ENCODE data around the gene TIMP2. TPM values are rescaled to one million over a fixed set of nuclear protein-coding genes. Genes with fewer than 3 reads are reported as not detected.

The TIMP2 gene
- total RNA-seq, 4 donors from 2014 or later, result 32.2 to 70.7 (median 54.6) TPM

- in situ Hi-C loops (cut with MboI; ENCODE audit: low pct_ligation_motif_present in 1 of 4, low pct_unique_long_range_greater_than_20kb in 1 of 4, low sequenced_read_pairs in 3 of 4) (no loop called here), intact Hi-C loops (cut with DNase I; ENCODE audit: low total_unique reads) (no loop called here)
- no peak for DNase-seq
- H3K27ac ChIP-seq, result no peak overlapping the region
- no peak overlapping the region for H3K4me3 ChIP-seq
- 93 to 94% methylated on average over 10 to 29 of the region's 29 CpGs for WGBS, 2 donors (ENCODE audit: low coverage in 1 of 2)
- peaks cover 10 to 45% (median 23%) of the 10 kb centered on the region in 4 donors for H3K4me1 ChIP-seq
- no peaks in the 10 kb centered on the region for H3K36me3 ChIP-seq
- no peaks in the 10 kb centered on the region for H3K9me3 ChIP-seq
- TF ChIP-seq EP300 (IDR thresholded peaks at IDR 0.05; ENCODE audit: low read depth), result no peak
- TF ChIP-seq POLR2AphosphoS5 (IDR thresholded peaks at IDR 0.05), result no peak
- no peak for TF ChIP-seq CTCF (IDR thresholded peaks at IDR 0.05)
- TF ChIP-seq POLR2A (IDR thresholded peaks at IDR 0.05), result no peak
- H3K27me3 ChIP-seq, result no peaks in the 10 kb centered on the region
Observed at GRCh38 chr17:78900816-78901215, 24.4 kb downstream of the TIMP2 start.

DNA sequence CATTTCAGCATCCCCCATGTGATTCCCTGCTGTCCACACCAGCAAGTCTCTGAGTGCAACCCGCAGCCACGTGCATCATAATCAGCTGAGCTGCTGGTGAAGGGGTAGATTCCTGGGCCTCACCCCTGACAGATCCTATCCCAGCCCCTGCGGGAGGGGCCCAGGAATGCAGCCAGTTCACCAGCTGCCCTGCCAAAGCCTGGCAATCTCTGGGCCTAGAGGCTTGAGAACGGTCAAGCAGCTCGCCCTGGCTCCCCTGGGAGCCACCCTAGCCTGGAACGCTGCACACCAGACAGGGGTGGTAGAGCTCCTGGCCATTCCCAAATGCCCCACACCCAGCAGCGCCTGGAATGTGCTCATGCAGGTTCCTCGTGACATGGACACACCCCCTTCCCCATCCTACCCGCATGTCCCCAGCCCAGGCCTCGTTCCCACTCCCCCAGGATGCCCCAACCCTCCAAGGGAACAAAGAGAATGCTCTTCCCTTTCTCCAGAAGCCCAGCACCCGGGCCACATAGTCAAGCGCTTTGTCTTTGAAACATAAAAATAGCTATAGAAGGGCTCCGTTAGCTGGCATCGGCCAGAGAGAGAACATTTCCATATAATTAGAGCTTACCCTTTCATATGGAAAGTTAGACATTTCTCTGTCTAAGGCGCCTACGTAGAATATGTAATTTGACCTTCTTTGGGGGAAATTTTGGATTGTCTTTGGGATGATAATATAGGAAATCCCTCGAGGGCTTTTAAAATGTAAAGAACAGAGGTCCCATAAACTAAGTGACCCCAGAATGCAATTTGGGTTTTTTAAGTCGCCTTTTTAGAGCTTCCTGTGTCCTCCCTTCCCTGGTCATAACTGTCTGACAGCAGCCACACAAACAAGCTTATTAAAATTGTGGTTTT is 25.6 kb downstream of the TIMP2 start:
- intact Hi-C loops (cut with DNase I; ENCODE audit: low total_unique reads), result no loop called here

DNA sequence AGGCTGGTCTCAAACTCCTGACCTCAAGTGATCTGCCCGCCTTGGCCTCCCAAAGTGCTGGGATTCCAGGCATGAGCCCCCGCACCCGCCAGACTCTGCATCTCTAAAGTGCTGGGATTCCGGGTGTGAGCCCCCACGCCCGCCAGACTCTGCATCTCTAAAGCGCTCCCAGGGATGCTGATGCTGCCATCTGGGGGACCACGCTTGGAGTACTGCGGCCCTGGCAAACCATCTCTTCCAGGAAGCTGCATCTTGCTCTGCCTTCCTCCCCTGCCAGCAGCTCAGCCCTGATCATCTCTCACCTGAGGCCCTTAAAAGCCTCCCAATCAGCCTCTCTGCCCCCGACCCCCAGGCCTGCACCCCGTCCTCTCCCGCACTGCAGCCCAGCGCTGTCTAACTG is 26.2 kb downstream of the TIMP2 start:
- in situ Hi-C loops (cut with MboI; ENCODE audit: low pct_ligation_motif_present in 1 of 4, low pct_unique_long_range_greater_than_20kb in 1 of 4, low sequenced_read_pairs in 3 of 4) (no loop called here), intact Hi-C loops (cut with DNase I; ENCODE audit: low total_unique reads) (no loop called here)
- H3K27ac ChIP-seq, result no peak overlapping the region
- WGBS, 2 donors (ENCODE audit: low coverage in 1 of 2), result 92% methylated on average over 13 of the region's 13 CpGs; no CpG with 5 or more reads in 1 of the 2 donors
- no peaks in the 10 kb centered on the region for H3K9me3 ChIP-seq
- H3K4me3 ChIP-seq, result no peak overlapping the region
- no peaks in the 10 kb centered on the region for H3K36me3 ChIP-seq
- H3K27me3 ChIP-seq, result no peaks in the 10 kb centered on the region
- TF ChIP-seq EP300 (IDR thresholded peaks at IDR 0.05; ENCODE audit: low read depth), result no peak
- no peak for TF ChIP-seq POLR2AphosphoS5 (IDR thresholded peaks at IDR 0.05)
- no peak for TF ChIP-seq CTCF (IDR thresholded peaks at IDR 0.05)
- TF ChIP-seq POLR2A (IDR thresholded peaks at IDR 0.05), result no peak
- H3K4me1 ChIP-seq, result peaks cover 13 to 49% (median 33%) of the 10 kb centered on the region in 4 donors
- no peak for DNase-seq

More for the DNA sequence above, 25.6 kb downstream of the TIMP2 start:
- peak overlapping the region in 1 of 4 donors; percentile 5 for H3K27ac ChIP-seq
- no peak for TF ChIP-seq POLR2A (IDR thresholded peaks at IDR 0.05)
- TF ChIP-seq CTCF (IDR thresholded peaks at IDR 0.05), result no peak
- no peak for TF ChIP-seq EP300 (IDR thresholded peaks at IDR 0.05; ENCODE audit: low read depth)
- no peak for TF ChIP-seq POLR2AphosphoS5 (IDR thresholded peaks at IDR 0.05)
- H3K4me1 ChIP-seq, result peaks cover 10 to 48% (median 28%) of the 10 kb centered on the region in 4 donors
- no peak for DNase-seq
- H3K27me3 ChIP-seq, result no peaks in the 10 kb centered on the region
- in situ Hi-C loops (cut with MboI; ENCODE audit: low pct_ligation_motif_present in 1 of 4, low pct_unique_long_range_greater_than_20kb in 1 of 4, low sequenced_read_pairs in 3 of 4), result no loop called here
- no peaks in the 10 kb centered on the region for H3K36me3 ChIP-seq
- H3K9me3 ChIP-seq, result no peaks in the 10 kb centered on the region
- H3K4me3 ChIP-seq, result no peak overlapping the region
- 66 to 80% methylated on average over 8 to 18 of the region's 18 CpGs for WGBS, 2 donors (ENCODE audit: low coverage in 1 of 2)

DNA sequence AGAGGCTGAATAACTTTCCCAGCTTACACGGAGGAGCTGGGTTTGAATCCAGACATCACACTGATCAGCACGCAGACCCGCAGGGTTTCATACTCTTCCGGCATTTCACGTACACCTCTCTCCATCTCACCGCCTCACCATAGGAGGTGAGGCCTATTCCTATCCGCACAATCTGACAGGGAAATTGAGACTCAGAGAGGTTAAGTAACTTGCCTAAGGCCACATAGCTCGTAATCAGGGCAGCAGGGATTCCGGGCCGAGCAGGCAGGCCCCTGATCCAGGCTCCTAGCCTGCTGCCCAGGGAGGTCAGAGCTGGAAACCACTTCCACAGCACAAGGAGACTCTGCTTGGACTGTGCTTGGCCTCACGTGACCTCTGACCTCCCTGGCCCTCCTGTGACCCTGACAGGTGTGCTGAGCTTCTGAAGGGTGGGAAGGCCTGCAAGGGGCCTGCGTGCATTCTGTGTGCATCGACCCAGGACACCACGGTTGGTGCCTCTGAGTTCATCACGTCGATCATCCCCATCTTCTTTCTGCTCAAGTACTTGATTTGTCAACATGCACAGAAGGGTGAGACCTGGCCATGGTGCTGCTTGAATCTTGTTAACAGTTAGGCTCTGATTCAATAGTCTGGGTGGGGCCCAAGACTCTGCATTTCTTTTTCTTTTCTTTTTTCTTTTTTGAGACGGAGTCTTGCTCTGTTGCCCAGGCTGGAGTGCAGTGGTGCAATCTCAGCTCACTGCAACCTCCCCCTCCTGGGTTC is 26.9 kb downstream of the TIMP2 start:
- TF ChIP-seq CTCF (IDR thresholded peaks at IDR 0.05), result no peak
- TF ChIP-seq EP300 (IDR thresholded peaks at IDR 0.05; ENCODE audit: low read depth), result no peak
- no peak for TF ChIP-seq POLR2A (IDR thresholded peaks at IDR 0.05)
- TF ChIP-seq POLR2AphosphoS5 (IDR thresholded peaks at IDR 0.05), result no peak
- no peak for DNase-seq
- peaks cover 12 to 49% (median 34%) of the 10 kb centered on the region in 4 donors for H3K4me1 ChIP-seq
- no peak overlapping the region for H3K27ac ChIP-seq
- 74 to 79% methylated on average over 8 to 17 of the region's 17 CpGs for WGBS, 2 donors (ENCODE audit: low coverage in 1 of 2)
- no peaks in the 10 kb centered on the region for H3K36me3 ChIP-seq
- intact Hi-C loops (cut with DNase I; ENCODE audit: low total_unique reads), result no loop called here
- H3K27me3 ChIP-seq, result no peaks in the 10 kb centered on the region
- no peaks in the 10 kb centered on the region for H3K9me3 ChIP-seq
- in situ Hi-C loops (cut with MboI; ENCODE audit: low pct_ligation_motif_present in 1 of 4, low pct_unique_long_range_greater_than_20kb in 1 of 4, low sequenced_read_pairs in 3 of 4), result no loop called here
- H3K4me3 ChIP-seq, result no peak overlapping the region
